ENCODE data around the gene KLHDC8A.

The KLHDC8A gene

GRCh38 chr1:205332015-205332791 is 24.5 kb downstream of the KLHDC8A start:
- no peak for DNase-seq
- in situ Hi-C loops (cut with HindIII; ENCODE audit: low pct_ligation_motif_present, low sequenced_read_pairs), result no loop called here
- TF ChIP-seq CTCF (IDR thresholded peaks at IDR 0.05; ENCODE audit: low read depth, low read length, missing control alignments), result no peak
- Histone ChIP-seq H3K27me3 (replicated peaks) (peaks cover 7% of the 10 kb centered on the region), H3K36me3 (replicated peaks) (no peaks in the 10 kb centered on the region), H3K27ac (no peak overlapping the region), H3K4me3 (ENCODE audit: low read depth, low read length) (no peak overlapping the region)

GRCh38 chr1:205330150-205330549 is 26.6 kb downstream of the KLHDC8A start:
- H3K27me3 ChIP-seq (replicated peaks), result peaks cover 6% of the 10 kb centered on the region
- DNase-seq, result no peak
- in situ Hi-C loops (cut with HindIII; ENCODE audit: low pct_ligation_motif_present, low sequenced_read_pairs), result no loop called here
- TF ChIP-seq CTCF (IDR thresholded peaks at IDR 0.05; ENCODE audit: low read depth, low read length, missing control alignments), result no peak
- no peak overlapping the region for H3K27ac ChIP-seq
- H3K36me3 ChIP-seq (replicated peaks), result no peaks in the 10 kb centered on the region
- no peak overlapping the region for H3K4me3 ChIP-seq (ENCODE audit: low read depth, low read length)

GRCh38 chr1:205329719-205330118 is 27.0 kb downstream of the KLHDC8A start:
- in situ Hi-C loops (cut with HindIII; ENCODE audit: low pct_ligation_motif_present, low sequenced_read_pairs), result loop anchor here (10.0 kb wide), 1 partner anchor 55 kb away; no protein-coding TSS in a partner anchor
- DNase-seq, result no peak

GRCh38 chr1:205328476-205328875 is 28.2 kb downstream of the KLHDC8A start:
- no peak overlapping the region for H3K4me3 ChIP-seq (ENCODE audit: low read depth, low read length)
- no peak overlapping the region for H3K27ac ChIP-seq
- H3K36me3 ChIP-seq (replicated peaks), result no peaks in the 10 kb centered on the region
- in situ Hi-C loops (cut with HindIII; ENCODE audit: low pct_ligation_motif_present, low sequenced_read_pairs), result loop anchor here (10.0 kb wide), 1 partner anchor 54 kb away; no protein-coding TSS in a partner anchor
- TF ChIP-seq CTCF (IDR thresholded peaks at IDR 0.05; ENCODE audit: low read depth, low read length, missing control alignments), result no peak
- peaks cover 6% of the 10 kb centered on the region for H3K27me3 ChIP-seq (replicated peaks)
- DNase-seq, result no peak

More at GRCh38 chr1:205329719-205330118, 27.0 kb downstream of the KLHDC8A start:
- H3K27ac ChIP-seq, result no peak overlapping the region
- no peaks in the 10 kb centered on the region for H3K36me3 ChIP-seq (replicated peaks)
- H3K27me3 ChIP-seq (replicated peaks), result peaks cover 6% of the 10 kb centered on the region
- no peak overlapping the region for H3K4me3 ChIP-seq (ENCODE audit: low read depth, low read length)
- no peak for TF ChIP-seq CTCF (IDR thresholded peaks at IDR 0.05; ENCODE audit: low read depth, low read length, missing control alignments)

DNA sequence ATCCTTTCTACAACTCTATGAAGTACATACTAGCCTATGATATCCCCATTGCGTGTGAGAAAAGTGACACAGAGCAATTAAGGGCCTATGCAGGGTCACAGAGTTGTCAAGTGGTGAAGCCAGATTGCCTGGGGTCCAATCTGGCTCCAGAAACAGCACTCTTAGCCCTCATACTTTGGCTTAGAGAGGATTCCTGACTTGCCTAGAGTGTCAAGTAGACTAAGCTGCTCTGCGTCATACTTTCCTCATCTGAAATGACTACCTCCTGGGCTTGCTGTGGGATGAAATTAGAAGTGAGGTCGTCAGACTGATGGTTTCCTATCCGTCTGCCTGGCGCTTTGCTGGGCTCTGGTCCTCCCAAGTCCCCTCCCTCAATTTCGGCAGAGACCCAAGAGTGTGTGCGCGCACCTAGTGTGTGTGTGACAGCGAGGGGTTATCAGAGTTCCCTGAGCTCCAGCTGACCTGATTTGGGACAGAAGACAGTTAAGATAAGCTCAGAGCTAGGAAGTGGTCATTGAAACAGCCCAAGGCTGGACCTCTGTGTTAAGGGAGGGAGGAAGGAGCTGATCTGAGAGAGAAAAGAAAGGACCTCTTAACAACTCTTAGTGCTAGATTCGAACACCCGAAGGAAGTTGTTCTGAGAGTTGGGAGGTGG is 29.8 kb downstream of the KLHDC8A start:
- in situ Hi-C loops (cut with HindIII; ENCODE audit: low pct_ligation_motif_present, low sequenced_read_pairs), result loop anchor here (10.0 kb wide), 1 partner anchor 52 kb away; no protein-coding TSS in a partner anchor
- no peak overlapping the region for H3K27ac ChIP-seq
- H3K36me3 ChIP-seq (replicated peaks), result no peaks in the 10 kb centered on the region
- TF ChIP-seq CTCF (IDR thresholded peaks at IDR 0.05; ENCODE audit: low read depth, low read length, missing control alignments), result no peak
- H3K27me3 ChIP-seq (replicated peaks), result peaks cover 6% of the 10 kb centered on the region
- no peak for DNase-seq
- H3K4me3 ChIP-seq (ENCODE audit: low read depth, low read length), result no peak overlapping the region
